ENCODE measurements around the gene ZSWIM3.

DNA sequence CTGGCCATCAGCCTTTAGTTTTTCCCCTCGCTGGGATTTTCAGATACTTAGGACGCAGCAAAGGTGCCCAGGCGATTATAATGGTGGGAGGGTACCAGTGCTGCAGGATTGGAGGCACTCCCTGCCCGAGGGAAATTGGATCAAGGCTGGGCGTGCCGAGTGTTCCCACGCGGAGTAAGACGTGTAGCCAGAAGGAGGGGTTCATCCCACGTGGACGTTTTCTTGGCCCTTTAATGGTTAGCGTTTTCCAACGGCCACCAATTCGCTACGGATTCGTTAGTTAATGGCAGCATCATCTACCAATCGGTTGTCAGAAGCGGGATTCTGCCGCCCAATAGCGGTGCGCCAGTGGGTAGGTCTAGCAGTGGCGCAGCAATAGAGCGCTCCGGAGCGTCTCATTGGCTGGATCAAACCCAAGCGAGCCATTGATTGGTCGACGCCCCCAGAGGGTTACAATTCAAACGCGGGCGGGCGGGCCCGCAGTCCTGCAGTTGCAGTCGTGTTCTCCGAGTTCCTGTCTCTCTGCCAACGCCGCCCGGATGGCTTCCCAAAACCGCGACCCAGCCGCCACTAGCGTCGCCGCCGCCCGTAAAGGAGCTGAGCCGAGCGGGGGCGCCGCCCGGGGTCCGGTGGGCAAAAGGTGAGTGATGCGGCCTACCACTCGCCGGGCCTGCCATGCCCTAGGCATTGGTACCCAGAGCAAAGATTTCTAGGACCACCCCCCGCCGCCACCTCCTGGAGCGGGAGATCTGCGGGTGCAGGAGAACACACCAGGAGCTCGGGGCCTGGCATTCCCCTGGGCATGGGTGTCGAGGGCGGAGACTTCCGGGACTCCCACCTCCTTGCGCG, 45.0 kb upstream of the ZSWIM3 start, which contains the start of gene UBE2C:
- TF ChIP-seq, protein P1, sequence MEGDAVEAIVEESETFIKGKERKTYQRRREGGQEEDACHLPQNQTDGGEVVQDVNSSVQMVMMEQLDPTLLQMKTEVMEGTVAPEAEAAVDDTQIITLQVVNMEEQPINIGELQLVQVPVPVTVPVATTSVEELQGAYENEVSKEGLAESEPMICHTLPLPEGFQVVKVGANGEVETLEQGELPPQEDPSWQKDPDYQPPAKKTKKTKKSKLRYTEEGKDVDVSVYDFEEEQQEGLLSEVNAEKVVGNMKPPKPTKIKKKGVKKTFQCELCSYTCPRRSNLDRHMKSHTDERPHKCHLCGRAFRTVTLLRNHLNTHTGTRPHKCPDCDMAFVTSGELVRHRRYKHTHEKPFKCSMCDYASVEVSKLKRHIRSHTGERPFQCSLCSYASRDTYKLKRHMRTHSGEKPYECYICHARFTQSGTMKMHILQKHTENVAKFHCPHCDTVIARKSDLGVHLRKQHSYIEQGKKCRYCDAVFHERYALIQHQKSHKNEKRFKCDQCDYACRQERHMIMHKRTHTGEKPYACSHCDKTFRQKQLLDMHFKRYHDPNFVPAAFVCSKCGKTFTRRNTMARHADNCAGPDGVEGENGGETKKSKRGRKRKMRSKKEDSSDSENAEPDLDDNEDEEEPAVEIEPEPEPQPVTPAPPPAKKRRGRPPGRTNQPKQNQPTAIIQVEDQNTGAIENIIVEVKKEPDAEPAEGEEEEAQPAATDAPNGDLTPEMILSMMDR (IDR thresholded peaks at IDR 0.05), result no peak
- TF ChIP-seq POLR2A (IDR thresholded peaks at IDR 0.05), result peak in 1 of 2 donors; percentile 20
